ENCODE data around the gene ZNF385B.

ZNF385B gene

GRCh38 chr2:179437430-179437829 is 424.0 kb downstream of the ZNF385B start:
- H3K27me3 ChIP-seq (ENCODE audit: control insufficient read depth, insufficient read depth, low read length), result no peaks in the 10 kb centered on the region
- no peak overlapping the region for H3K9ac ChIP-seq (ENCODE audit: low read length)
- H3K27ac ChIP-seq (ENCODE audit: low read depth, low read length), result no peak overlapping the region
- no peaks in the 10 kb centered on the region for H3K4me1 ChIP-seq (ENCODE audit: control insufficient read depth, insufficient read depth, low read length)
- no peak overlapping the region for H3K4me3 ChIP-seq (ENCODE audit: low read length)
- no peaks in the 10 kb centered on the region for H3K36me3 ChIP-seq (ENCODE audit: control insufficient read depth, insufficient read depth, low read length)

- H3K36me3 ChIP-seq (ENCODE audit: control insufficient read depth, insufficient read depth, low read length), result no peaks in the 10 kb centered on the region
- H3K4me3 ChIP-seq (ENCODE audit: low read length), result no peak overlapping the region
- H3K27ac ChIP-seq (ENCODE audit: low read depth, low read length), result no peak overlapping the region
- H3K9ac ChIP-seq (ENCODE audit: low read length), result no peak overlapping the region
- H3K4me1 ChIP-seq (ENCODE audit: control insufficient read depth, insufficient read depth, low read length), result no peaks in the 10 kb centered on the region
- no peaks in the 10 kb centered on the region for H3K27me3 ChIP-seq (ENCODE audit: control insufficient read depth, insufficient read depth, low read length)
Measured at GRCh38 chr2:179435566-179435965, 425.8 kb downstream of the ZNF385B start.

GRCh38 chr2:179435000-179435399 is 426.4 kb downstream of the ZNF385B start:
- no peaks in the 10 kb centered on the region for H3K27me3 ChIP-seq (ENCODE audit: control insufficient read depth, insufficient read depth, low read length)
- no peak overlapping the region for H3K9ac ChIP-seq (ENCODE audit: low read length)
- no peak overlapping the region for H3K27ac ChIP-seq (ENCODE audit: low read depth, low read length)
- no peaks in the 10 kb centered on the region for H3K36me3 ChIP-seq (ENCODE audit: control insufficient read depth, insufficient read depth, low read length)
- H3K4me1 ChIP-seq (ENCODE audit: control insufficient read depth, insufficient read depth, low read length), result no peaks in the 10 kb centered on the region
- no peak overlapping the region for H3K4me3 ChIP-seq (ENCODE audit: low read length)

- H3K27me3 ChIP-seq (ENCODE audit: control insufficient read depth, insufficient read depth, low read length), result no peaks in the 10 kb centered on the region
- H3K4me1 ChIP-seq (ENCODE audit: control insufficient read depth, insufficient read depth, low read length), result no peaks in the 10 kb centered on the region
- no peak overlapping the region for H3K4me3 ChIP-seq (ENCODE audit: low read length)
- no peaks in the 10 kb centered on the region for H3K36me3 ChIP-seq (ENCODE audit: control insufficient read depth, insufficient read depth, low read length)
- no peak overlapping the region for H3K27ac ChIP-seq (ENCODE audit: low read depth, low read length)
- H3K9ac ChIP-seq (ENCODE audit: low read length), result no peak overlapping the region
Measured at GRCh38 chr2:179434357-179434756, 427.1 kb downstream of the ZNF385B start.

- Histone ChIP-seq H3K36me3 (ENCODE audit: control insufficient read depth, insufficient read depth, low read length) (no peaks in the 10 kb centered on the region), H3K27me3 (ENCODE audit: control insufficient read depth, insufficient read depth, low read length) (no peaks in the 10 kb centered on the region), H3K4me3 (ENCODE audit: low read length) (no peak overlapping the region), H3K27ac (ENCODE audit: low read depth, low read length) (no peak overlapping the region), H3K9ac (ENCODE audit: low read length) (no peak overlapping the region), H3K4me1 (ENCODE audit: control insufficient read depth, insufficient read depth, low read length) (no peaks in the 10 kb centered on the region)
Measured at GRCh38 chr2:179432751-179433150, 428.7 kb downstream of the ZNF385B start.

- no peaks in the 10 kb centered on the region for H3K27me3 ChIP-seq (ENCODE audit: control insufficient read depth, insufficient read depth, low read length)
- H3K4me1 ChIP-seq (ENCODE audit: control insufficient read depth, insufficient read depth, low read length), result no peaks in the 10 kb centered on the region
- no peaks in the 10 kb centered on the region for H3K36me3 ChIP-seq (ENCODE audit: control insufficient read depth, insufficient read depth, low read length)
- no peak overlapping the region for H3K9ac ChIP-seq (ENCODE audit: low read length)
- no peak overlapping the region for H3K4me3 ChIP-seq (ENCODE audit: low read length)
- H3K27ac ChIP-seq (ENCODE audit: low read depth, low read length), result no peak overlapping the region
Measured at GRCh38 chr2:179429597-179429996, 431.8 kb downstream of the ZNF385B start.

GRCh38 chr2:179429060-179429471 is 432.3 kb downstream of the ZNF385B start:
- Histone ChIP-seq H3K27ac (ENCODE audit: low read depth, low read length) (no peak overlapping the region), H3K4me1 (ENCODE audit: control insufficient read depth, insufficient read depth, low read length) (no peaks in the 10 kb centered on the region), H3K27me3 (ENCODE audit: control insufficient read depth, insufficient read depth, low read length) (no peaks in the 10 kb centered on the region), H3K4me3 (ENCODE audit: low read length) (no peak overlapping the region), H3K9ac (ENCODE audit: low read length) (no peak overlapping the region), H3K36me3 (ENCODE audit: control insufficient read depth, insufficient read depth, low read length) (no peaks in the 10 kb centered on the region)

GRCh38 chr2:179428649-179429048 is 432.8 kb downstream of the ZNF385B start:
- Histone ChIP-seq H3K4me1 (ENCODE audit: control insufficient read depth, insufficient read depth, low read length) (no peaks in the 10 kb centered on the region), H3K27ac (ENCODE audit: low read depth, low read length) (no peak overlapping the region), H3K9ac (ENCODE audit: low read length) (no peak overlapping the region), H3K27me3 (ENCODE audit: control insufficient read depth, insufficient read depth, low read length) (no peaks in the 10 kb centered on the region), H3K4me3 (ENCODE audit: low read length) (no peak overlapping the region), H3K36me3 (ENCODE audit: control insufficient read depth, insufficient read depth, low read length) (no peaks in the 10 kb centered on the region)

- H3K36me3 ChIP-seq (ENCODE audit: control insufficient read depth, insufficient read depth, low read length), result no peaks in the 10 kb centered on the region
- no peaks in the 10 kb centered on the region for H3K27me3 ChIP-seq (ENCODE audit: control insufficient read depth, insufficient read depth, low read length)
- no peak overlapping the region for H3K27ac ChIP-seq (ENCODE audit: low read depth, low read length)
- H3K4me1 ChIP-seq (ENCODE audit: control insufficient read depth, insufficient read depth, low read length), result no peaks in the 10 kb centered on the region
- no peak overlapping the region for H3K9ac ChIP-seq (ENCODE audit: low read length)
- H3K4me3 ChIP-seq (ENCODE audit: low read length), result no peak overlapping the region
Measured at GRCh38 chr2:179427065-179427464, 434.3 kb downstream of the ZNF385B start.

- Histone ChIP-seq H3K36me3 (ENCODE audit: control insufficient read depth, insufficient read depth, low read length) (no peaks in the 10 kb centered on the region), H3K27ac (ENCODE audit: low read depth, low read length) (no peak overlapping the region), H3K9ac (ENCODE audit: low read length) (no peak overlapping the region), H3K4me3 (ENCODE audit: low read length) (no peak overlapping the region), H3K27me3 (ENCODE audit: control insufficient read depth, insufficient read depth, low read length) (no peaks in the 10 kb centered on the region), H3K4me1 (ENCODE audit: control insufficient read depth, insufficient read depth, low read length) (no peaks in the 10 kb centered on the region)
Measured at GRCh38 chr2:179424571-179424970, 436.8 kb downstream of the ZNF385B start.

- Histone ChIP-seq H3K27me3 (ENCODE audit: control insufficient read depth, insufficient read depth, low read length) (no peaks in the 10 kb centered on the region), H3K9ac (ENCODE audit: low read length) (no peak overlapping the region), H3K27ac (ENCODE audit: low read depth, low read length) (no peak overlapping the region), H3K36me3 (ENCODE audit: control insufficient read depth, insufficient read depth, low read length) (no peaks in the 10 kb centered on the region), H3K4me3 (ENCODE audit: low read length) (no peak overlapping the region), H3K4me1 (ENCODE audit: control insufficient read depth, insufficient read depth, low read length) (no peaks in the 10 kb centered on the region)
Measured at GRCh38 chr2:179422037-179422643, 439.3 kb downstream of the ZNF385B start.

- Histone ChIP-seq H3K9ac (ENCODE audit: low read length) (no peak overlapping the region), H3K36me3 (ENCODE audit: control insufficient read depth, insufficient read depth, low read length) (no peaks in the 10 kb centered on the region), H3K4me3 (ENCODE audit: low read length) (no peak overlapping the region), H3K27me3 (ENCODE audit: control insufficient read depth, insufficient read depth, low read length) (no peaks in the 10 kb centered on the region), H3K4me1 (ENCODE audit: control insufficient read depth, insufficient read depth, low read length) (no peaks in the 10 kb centered on the region), H3K27ac (ENCODE audit: low read depth, low read length) (no peak overlapping the region)
Measured at GRCh38 chr2:179417436-179417949, 443.9 kb downstream of the ZNF385B start.

GRCh38 chr2:179412112-179412511 is 449.3 kb downstream of the ZNF385B start:
- Histone ChIP-seq H3K36me3 (ENCODE audit: control insufficient read depth, insufficient read depth, low read length) (no peaks in the 10 kb centered on the region), H3K4me1 (ENCODE audit: control insufficient read depth, insufficient read depth, low read length) (no peaks in the 10 kb centered on the region), H3K9ac (ENCODE audit: low read length) (no peak overlapping the region), H3K27me3 (ENCODE audit: control insufficient read depth, insufficient read depth, low read length) (no peaks in the 10 kb centered on the region), H3K27ac (ENCODE audit: low read depth, low read length) (no peak overlapping the region), H3K4me3 (ENCODE audit: low read length) (no peak overlapping the region)
